ENCODE results near the gene C2orf74.

DNA sequence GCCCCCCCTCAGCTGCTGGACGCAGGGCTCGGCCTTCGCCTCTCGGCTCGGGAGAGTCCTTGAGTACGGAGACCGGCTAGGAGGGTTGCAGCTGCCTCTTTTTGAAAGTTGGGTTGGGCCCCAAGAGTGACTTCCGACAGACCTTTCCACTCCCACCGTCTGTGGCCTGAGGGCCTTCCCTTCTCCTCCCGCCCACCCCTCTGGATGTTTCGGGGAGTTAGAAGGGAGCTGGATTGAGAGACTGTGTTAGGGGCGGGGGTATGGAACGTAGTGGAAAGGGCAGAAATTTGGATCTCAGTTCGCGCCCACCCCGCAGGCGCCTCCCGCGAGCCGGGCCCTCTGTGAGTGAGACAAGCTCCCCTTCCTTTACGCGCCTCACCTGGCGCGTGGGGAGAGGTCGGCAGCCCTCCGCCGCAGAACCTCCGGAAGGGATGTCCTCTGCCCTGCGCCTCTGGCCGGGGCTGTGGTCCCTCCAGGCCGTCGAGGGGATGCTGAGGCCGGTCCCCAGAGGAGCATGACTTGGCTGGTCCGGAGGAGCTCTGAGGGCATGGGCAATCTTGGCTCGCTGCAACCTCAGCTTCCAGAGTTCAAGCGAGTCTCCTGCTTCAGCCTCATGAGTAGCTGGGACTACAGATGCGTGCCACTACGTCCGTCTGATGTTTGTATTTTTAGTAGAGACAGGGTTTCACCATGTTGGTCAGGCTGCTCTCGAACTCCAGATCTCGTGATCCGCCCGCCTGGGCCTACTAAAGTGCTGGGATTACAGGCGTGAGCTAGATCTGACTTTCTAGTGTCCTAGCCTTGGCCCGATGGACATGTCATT lies 15.9 kb downstream of the C2orf74 start:
- TF ChIP-seq, protein P1, sequence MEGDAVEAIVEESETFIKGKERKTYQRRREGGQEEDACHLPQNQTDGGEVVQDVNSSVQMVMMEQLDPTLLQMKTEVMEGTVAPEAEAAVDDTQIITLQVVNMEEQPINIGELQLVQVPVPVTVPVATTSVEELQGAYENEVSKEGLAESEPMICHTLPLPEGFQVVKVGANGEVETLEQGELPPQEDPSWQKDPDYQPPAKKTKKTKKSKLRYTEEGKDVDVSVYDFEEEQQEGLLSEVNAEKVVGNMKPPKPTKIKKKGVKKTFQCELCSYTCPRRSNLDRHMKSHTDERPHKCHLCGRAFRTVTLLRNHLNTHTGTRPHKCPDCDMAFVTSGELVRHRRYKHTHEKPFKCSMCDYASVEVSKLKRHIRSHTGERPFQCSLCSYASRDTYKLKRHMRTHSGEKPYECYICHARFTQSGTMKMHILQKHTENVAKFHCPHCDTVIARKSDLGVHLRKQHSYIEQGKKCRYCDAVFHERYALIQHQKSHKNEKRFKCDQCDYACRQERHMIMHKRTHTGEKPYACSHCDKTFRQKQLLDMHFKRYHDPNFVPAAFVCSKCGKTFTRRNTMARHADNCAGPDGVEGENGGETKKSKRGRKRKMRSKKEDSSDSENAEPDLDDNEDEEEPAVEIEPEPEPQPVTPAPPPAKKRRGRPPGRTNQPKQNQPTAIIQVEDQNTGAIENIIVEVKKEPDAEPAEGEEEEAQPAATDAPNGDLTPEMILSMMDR (IDR thresholded peaks at IDR 0.05 in 8 of 11, conservative IDR thresholded peaks at IDR 0.05 in 3 of 11) = no peak
- TF ChIP-seq POLR2AphosphoS5 (IDR thresholded peaks at IDR 0.05) = peak in 1 of 3 donors; percentile 5
- TF ChIP-seq POLR2A (IDR thresholded peaks at IDR 0.05) = no peak
